HepG2 (cell line): ENCODE measurements around the gene SNRNP48. TPM values are rescaled to one million over a fixed set of nuclear protein-coding genes. Genes with fewer than 3 reads are reported as not detected.
A peak's percentile ranks its signal among the peaks of the same experiment; 100 is the strongest.

ENCODE experiments used
- ATM ChIP-seq: fragments of 450-650 bp; IDR thresholded peaks from 2 replicates; pipeline ENCODE4 v1.7.1; 2017; ENCODE audit warnings: mild to moderate bottlenecking, borderline replicate concordance
- PHB2 ChIP-seq: fragments of 450-650 bp; IDR thresholded peaks from 2 replicates; pipeline ENCODE4 v1.6.1; 2018; ENCODE audit not compliant: partially characterized antibody
- ZFP36L2 ChIP-seq: sonication (generic); formaldehyde crosslinking; IDR thresholded peaks from 2 replicates; pipeline ENCODE4 v1.4.0; 2020; ENCODE audit warnings: missing genetic modification reagents
- ZNF382 ChIP-seq: sonication (generic); formaldehyde crosslinking; IDR thresholded peaks from 2 replicates; pipeline ENCODE4 v1.5.0; 2020; ENCODE audit warnings: missing genetic modification reagents, mild to moderate bottlenecking, borderline replicate concordance
- ZNF672 ChIP-seq: sonication (generic); formaldehyde crosslinking; IDR thresholded peaks from 2 replicates; pipeline ENCODE4 v1.8.1; 2022; ENCODE audit warnings: missing genetic modification reagents
- ZNF749 ChIP-seq: sonication (generic); formaldehyde crosslinking; IDR thresholded peaks from 2 replicates; pipeline ENCODE4 v1.8.0; 2022; ENCODE audit warnings: mild to moderate bottlenecking, missing genetic modification reagents, moderate library complexity, borderline replicate concordance
- ZNF775 ChIP-seq: sonication (generic); formaldehyde crosslinking; IDR thresholded peaks from 2 replicates; pipeline ENCODE4 v1.4.0; 2020; ENCODE audit warnings: missing genetic modification reagents, mild to moderate bottlenecking, moderate library complexity, borderline replicate concordance
- polyA plus RNA-seq, 8 experiments: library from polyadenylated mRNA; depleted of rRNA in 3 of 8; stranded (reverse) in 7 of 8; unstranded in 1 of 8; fragments of >200 nt; fragmentation: Illumina TruSeq in 4 of 8; extraction: Trizol in 4 of 8; gene quantifications; 2 replicates each; pipeline versions ENCODE4 v1.2.1 to v1.2.3, GENCODE V29; 2011 to 2016; ENCODE audit warnings: low read depth in 4 of 8, missing spikeins in 1 of 8, mixed read lengths in 1 of 8; ENCODE audit not compliant: insufficient read depth in 1 of 8
- total RNA-seq, 5 experiments: library from RNA; depleted of rRNA; stranded (reverse); fragments of >200 nt; fragmentation: Illumina TruSeq; extraction: Trizol; gene quantifications; 2 replicates each; pipeline ENCODE4 v1.2.3, GENCODE V29; 2016; ENCODE audit warnings: low read depth in 1 of 5
- TF ChIP-seq, protein P1 (sequence below): sonication (generic); formaldehyde crosslinking; IDR thresholded peaks from 2 replicates; pipeline ENCODE4 v1.4.0; 2020; ENCODE audit warnings: missing genetic modification reagents
- TF ChIP-seq, protein P2 (sequence below): sonication (generic); formaldehyde crosslinking; IDR thresholded peaks from 2 replicates; pipeline ENCODE4 v1.4.0; 2020; ENCODE audit warnings: mild to moderate bottlenecking, low read depth, missing genetic modification reagents
- TF ChIP-seq, protein P3 (sequence below): sonication (generic); formaldehyde crosslinking; IDR thresholded peaks from 2 replicates; pipeline ENCODE4 v1.5.0; 2020; ENCODE audit warnings: mild to moderate bottlenecking, missing genetic modification reagents, moderate library complexity
- TF ChIP-seq, protein P4 (sequence below): sonication (generic); formaldehyde crosslinking; IDR thresholded peaks from 2 replicates; pipeline ENCODE4 v1.4.0; 2020; ENCODE audit warnings: missing genetic modification reagents, borderline replicate concordance

Gene SNRNP48
- total and polyA plus RNA-seq, 2 of the 13 experiments (the other 11 are each of a cell fraction or from before 2014, with no cell fraction given), result 17.5 to 47.5 TPM

DNA sequence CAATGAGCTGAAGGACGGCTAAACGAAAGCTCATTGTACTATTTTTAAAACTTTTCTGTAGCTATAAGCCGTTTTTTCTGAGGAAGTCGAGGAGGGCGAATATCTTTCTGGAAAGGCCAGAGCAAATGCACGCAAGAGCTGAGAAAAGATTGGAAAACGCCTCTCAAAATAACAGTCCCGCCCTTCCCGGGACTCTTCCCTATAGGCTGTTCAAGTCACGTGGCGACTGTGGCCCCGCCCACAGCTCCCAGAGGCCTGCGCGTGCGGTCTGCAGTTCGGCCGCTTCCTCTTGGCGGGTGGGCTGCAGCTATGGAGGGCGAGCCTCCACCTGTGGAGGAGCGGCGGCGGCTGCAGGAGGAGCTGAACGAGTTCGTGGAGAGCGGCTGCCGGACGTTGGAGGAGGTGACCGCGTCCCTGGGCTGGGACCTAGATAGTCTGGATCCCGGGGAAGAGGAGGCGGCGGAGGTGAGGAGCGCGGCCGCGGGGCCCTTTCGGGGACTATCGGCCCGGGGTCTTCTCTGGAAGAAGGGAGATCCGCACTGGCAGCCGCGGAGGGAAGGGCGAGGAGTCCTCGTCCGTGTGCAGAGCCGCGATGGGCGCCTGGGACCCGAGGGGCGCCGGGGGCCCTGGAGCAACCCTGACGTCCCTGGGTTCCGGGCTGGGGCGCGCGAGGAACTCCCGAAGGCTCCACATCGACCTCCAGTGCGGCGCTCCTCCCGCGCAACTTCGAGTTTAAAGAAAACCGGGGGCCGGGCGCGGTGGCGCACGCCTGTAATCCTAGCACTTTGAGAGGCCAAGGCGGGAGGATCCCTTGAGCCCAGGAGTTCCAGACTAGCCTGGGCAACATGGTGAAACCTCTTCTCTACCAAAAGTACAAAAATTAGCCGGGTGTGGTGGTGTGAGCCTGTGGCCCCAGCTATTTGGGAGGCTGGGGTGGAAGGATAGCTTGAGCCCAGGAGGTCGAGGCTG, at the start of gene SNRNP48 (continued):
- TF ChIP-seq, protein P1, sequence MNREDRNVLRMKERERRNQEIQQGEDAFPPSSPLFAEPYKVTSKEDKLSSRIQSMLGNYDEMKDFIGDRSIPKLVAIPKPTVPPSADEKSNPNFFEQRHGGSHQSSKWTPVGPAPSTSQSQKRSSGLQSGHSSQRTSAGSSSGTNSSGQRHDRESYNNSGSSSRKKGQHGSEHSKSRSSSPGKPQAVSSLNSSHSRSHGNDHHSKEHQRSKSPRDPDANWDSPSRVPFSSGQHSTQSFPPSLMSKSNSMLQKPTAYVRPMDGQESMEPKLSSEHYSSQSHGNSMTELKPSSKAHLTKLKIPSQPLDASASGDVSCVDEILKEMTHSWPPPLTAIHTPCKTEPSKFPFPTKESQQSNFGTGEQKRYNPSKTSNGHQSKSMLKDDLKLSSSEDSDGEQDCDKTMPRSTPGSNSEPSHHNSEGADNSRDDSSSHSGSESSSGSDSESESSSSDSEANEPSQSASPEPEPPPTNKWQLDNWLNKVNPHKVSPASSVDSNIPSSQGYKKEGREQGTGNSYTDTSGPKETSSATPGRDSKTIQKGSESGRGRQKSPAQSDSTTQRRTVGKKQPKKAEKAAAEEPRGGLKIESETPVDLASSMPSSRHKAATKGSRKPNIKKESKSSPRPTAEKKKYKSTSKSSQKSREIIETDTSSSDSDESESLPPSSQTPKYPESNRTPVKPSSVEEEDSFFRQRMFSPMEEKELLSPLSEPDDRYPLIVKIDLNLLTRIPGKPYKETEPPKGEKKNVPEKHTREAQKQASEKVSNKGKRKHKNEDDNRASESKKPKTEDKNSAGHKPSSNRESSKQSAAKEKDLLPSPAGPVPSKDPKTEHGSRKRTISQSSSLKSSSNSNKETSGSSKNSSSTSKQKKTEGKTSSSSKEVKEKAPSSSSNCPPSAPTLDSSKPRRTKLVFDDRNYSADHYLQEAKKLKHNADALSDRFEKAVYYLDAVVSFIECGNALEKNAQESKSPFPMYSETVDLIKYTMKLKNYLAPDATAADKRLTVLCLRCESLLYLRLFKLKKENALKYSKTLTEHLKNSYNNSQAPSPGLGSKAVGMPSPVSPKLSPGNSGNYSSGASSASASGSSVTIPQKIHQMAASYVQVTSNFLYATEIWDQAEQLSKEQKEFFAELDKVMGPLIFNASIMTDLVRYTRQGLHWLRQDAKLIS, result peak; percentile 61; the same call in 1 of the 2 replicates
- 0 out of 2 replicates have a peak, but pooled peaks have one; percentile 45 for TF ChIP-seq ZFP36L2
- no peak for TF ChIP-seq ZNF382
- TF ChIP-seq, protein P2, sequence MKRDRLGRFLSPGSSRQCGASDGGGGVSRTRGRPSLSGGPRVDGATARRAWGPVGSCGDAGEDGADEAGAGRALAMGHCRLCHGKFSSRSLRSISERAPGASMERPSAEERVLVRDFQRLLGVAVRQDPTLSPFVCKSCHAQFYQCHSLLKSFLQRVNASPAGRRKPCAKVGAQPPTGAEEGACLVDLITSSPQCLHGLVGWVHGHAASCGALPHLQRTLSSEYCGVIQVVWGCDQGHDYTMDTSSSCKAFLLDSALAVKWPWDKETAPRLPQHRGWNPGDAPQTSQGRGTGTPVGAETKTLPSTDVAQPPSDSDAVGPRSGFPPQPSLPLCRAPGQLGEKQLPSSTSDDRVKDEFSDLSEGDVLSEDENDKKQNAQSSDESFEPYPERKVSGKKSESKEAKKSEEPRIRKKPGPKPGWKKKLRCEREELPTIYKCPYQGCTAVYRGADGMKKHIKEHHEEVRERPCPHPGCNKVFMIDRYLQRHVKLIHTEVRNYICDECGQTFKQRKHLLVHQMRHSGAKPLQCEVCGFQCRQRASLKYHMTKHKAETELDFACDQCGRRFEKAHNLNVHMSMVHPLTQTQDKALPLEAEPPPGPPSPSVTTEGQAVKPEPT (CRISPR knock-in tag), result 0 out of 2 replicates have a peak, but pooled peaks have one; percentile 15
- TF ChIP-seq ZNF672 (CRISPR knock-in tag), result peak; percentile 88; the same call in 1 of the 2 replicates
- TF ChIP-seq ATM, result no peak
- TF ChIP-seq PHB2, result no peak
- TF ChIP-seq, protein P3, sequence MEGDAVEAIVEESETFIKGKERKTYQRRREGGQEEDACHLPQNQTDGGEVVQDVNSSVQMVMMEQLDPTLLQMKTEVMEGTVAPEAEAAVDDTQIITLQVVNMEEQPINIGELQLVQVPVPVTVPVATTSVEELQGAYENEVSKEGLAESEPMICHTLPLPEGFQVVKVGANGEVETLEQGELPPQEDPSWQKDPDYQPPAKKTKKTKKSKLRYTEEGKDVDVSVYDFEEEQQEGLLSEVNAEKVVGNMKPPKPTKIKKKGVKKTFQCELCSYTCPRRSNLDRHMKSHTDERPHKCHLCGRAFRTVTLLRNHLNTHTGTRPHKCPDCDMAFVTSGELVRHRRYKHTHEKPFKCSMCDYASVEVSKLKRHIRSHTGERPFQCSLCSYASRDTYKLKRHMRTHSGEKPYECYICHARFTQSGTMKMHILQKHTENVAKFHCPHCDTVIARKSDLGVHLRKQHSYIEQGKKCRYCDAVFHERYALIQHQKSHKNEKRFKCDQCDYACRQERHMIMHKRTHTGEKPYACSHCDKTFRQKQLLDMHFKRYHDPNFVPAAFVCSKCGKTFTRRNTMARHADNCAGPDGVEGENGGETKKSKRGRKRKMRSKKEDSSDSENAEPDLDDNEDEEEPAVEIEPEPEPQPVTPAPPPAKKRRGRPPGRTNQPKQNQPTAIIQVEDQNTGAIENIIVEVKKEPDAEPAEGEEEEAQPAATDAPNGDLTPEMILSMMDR (CRISPR knock-in tag), result 0 out of 2 replicates have a peak, but pooled peaks have one; percentile 11
- TF ChIP-seq, protein P4, sequence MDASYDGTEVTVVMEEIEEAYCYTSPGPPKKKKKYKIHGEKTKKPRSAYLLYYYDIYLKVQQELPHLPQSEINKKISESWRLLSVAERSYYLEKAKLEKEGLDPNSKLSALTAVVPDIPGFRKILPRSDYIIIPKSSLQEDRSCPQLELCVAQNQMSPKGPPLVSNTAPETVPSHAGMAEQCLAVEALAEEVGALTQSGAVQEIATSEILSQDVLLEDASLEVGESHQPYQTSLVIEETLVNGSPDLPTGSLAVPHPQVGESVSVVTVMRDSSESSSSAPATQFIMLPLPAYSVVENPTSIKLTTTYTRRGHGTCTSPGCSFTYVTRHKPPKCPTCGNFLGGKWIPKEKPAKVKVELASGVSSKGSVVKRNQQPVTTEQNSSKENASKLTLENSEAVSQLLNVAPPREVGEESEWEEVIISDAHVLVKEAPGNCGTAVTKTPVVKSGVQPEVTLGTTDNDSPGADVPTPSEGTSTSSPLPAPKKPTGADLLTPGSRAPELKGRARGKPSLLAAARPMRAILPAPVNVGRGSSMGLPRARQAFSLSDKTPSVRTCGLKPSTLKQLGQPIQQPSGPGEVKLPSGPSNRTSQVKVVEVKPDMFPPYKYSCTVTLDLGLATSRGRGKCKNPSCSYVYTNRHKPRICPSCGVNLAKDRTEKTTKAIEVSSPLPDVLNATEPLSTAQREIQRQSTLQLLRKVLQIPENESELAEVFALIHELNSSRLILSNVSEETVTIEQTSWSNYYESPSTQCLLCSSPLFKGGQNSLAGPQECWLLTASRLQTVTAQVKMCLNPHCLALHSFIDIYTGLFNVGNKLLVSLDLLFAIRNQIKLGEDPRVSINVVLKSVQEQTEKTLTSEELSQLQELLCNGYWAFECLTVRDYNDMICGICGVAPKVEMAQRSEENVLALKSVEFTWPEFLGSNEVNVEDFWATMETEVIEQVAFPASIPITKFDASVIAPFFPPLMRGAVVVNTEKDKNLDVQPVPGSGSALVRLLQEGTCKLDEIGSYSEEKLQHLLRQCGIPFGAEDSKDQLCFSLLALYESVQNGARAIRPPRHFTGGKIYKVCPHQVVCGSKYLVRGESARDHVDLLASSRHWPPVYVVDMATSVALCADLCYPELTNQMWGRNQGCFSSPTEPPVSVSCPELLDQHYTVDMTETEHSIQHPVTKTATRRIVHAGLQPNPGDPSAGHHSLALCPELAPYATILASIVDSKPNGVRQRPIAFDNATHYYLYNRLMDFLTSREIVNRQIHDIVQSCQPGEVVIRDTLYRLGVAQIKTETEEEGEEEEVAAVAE (CRISPR knock-in tag), result peak; percentile 79; the same call in 1 of the 2 replicates
- TF ChIP-seq ZNF749 (CRISPR knock-in tag), result peak; percentile 42; the same call in 1 of the 2 replicates
- peak; percentile 58; the same call in 1 of the 2 replicates for TF ChIP-seq ZNF775 (CRISPR knock-in tag)
